Germinal center (tissue), 1 donor: ENCODE measurements around the gene ELAVL2.

Experiments
- DNase-seq: peaks from one replicate; pipeline ENCODE4 v3.0.0; 2012; ENCODE audit warnings: mixed read lengths, low spot score

The ELAVL2 gene

DNA sequence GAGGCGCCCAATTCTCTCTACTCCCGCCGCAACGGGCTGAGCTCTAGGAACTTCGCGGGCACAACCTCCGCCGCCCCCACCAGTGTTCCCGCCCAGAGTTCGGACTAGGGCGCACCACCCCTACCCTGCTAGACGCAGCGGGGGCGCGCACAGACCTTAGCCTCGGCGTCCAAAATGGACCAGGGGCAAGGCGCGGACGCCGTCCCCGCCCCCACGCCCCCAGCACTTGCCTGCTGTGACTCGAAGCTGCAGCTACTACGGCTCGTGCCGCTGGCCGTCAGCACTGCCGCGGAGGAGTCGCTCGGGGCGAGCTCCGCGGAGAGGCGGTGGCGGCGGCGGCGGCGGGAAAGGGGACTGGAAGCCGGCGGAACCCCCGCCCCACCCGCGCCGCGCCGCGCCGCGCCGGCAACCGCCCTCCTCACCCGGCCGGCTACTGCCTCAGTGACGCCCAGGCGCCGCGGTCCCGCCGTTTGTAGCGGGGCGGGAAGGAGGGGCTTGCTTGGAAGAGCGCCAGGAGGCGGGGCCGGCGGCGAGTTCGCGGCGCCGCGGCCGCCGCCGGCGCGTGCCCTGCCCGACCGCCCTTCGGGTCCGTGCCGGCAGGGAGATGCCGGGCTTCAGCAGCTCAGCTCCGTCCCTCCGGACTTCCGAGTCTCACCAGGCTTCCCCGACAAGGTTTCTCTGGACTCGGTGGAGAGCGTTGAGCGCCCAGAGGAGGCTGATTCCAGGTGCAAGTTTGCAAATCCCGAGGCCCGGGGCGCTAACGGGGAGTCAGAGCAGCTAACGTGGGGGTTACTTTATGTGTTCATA lies 4.5 kb downstream of the ELAVL2 start:
- no peak for DNase-seq

DNA sequence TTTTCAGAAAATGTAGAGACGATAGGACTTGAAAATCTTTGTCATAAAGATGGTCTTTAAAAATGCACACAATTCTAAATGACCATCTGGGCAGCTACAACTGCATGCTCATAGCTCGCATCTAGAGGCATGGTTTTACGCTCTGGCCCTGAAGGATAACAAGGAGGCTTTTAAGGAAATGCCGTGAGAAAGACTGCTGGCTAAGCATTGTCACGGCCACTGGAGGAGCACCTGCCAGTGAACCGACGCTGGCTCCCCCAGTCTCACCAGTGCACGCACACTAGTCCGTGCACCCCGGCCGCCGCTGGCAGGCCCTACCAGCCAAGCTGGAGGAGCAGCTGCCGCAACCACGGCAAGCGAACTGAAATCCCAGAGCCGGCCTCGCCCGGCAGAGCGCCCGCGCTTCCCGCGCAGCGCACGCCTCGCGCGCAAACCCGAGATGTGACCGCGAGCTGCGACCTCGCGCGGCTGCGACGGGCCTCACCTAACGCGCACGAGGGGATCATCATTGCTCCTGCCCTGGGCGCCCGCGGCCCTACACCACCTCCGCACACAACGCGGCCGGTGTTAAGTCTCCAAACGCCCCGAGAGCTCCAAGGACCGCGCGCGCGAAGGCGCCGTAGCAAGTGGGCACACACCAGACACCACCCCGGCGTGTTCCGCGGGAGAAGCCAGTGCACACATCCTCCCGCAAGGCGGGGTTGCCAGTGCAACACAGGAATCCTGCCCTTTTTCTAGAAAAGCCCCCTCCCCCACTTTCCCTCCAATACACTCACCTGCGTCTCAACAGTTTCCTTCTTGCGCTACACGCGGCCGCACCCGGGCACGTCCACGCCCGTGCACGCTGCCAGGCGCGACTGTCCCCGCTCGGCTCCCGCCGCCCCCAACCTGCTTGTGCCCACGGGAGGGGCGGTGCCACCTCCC lies 5.3 kb downstream of the ELAVL2 start:
- no peak for DNase-seq

DNA sequence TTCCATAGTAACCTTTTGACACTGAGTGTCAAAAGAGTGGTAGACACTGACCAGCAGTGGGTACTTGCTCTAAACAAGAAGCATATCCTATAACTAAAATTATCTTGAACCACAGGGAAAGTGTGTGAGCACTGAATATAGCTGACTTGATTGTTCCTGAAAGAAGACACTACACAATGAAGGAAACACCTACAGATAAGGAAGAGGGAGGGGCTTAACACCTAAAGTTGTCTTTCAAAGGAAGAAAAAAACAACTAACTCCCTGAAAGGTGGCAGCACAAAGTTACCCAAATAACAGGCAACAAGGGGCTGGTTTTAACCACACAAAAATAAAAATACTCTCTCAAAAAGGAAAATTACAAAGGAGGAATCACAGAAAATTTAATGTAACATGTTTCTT lies 6.6 kb downstream of the ELAVL2 start:
- no peak for DNase-seq

DNA sequence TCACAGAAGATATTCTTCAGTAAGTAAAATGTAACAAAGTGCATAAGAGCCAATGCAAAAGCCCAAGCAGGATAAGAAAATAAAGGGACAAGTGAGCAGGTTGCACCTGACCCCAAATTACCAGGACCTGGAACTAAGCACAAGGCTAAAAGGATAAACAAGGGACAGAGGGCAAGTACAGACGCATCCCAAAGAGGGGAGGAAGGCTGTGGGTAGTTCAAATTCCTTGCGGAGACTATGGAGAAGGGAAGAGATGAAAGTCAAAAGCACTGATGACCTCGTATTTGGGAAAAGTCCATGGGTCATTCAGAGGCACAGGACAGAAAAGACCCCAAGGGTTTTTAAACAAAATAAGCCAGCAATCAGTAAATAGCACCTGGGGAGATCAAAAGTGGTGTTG lies 11.8 kb downstream of the ELAVL2 start:
- DNase-seq: no peak

DNA sequence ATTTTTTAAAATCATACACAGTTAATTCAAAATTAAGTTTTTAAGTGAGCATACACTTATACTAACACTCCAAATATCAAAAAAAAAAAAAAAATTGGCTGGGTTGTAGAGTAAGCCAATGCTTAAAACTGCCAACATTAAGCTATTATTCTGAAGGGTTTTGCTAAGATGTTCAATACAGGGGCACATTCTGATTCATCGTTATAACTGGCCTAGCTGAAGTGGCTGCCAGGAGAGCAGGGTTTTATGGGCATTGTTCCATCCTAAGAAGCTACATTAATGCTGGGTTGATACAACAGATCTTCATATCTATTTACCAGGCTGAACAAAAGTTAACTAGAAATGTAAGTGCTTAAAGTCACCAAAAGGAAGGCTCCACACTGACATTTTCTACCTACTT lies 13.4 kb downstream of the ELAVL2 start:
- DNase-seq: no peak

DNA sequence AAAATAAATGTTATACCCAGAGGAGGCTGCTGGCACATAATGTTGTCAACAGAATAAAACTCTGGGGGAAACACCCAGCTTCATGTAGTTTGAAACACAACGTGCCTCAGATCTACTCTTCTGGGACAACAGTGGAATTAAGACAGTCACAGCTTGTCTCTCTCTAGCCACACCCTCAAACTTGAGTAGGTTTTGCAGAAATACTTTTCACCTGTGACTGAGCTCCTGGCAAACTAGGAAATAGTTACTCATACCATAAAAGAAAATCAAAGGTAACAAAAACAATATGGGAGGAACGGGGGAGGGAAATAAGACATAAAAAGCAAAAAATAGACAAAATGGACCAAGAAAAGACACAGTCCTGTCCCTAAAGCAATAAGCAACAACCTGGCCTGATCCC lies 14.4 kb downstream of the ELAVL2 start:
- DNase-seq: no peak

DNA sequence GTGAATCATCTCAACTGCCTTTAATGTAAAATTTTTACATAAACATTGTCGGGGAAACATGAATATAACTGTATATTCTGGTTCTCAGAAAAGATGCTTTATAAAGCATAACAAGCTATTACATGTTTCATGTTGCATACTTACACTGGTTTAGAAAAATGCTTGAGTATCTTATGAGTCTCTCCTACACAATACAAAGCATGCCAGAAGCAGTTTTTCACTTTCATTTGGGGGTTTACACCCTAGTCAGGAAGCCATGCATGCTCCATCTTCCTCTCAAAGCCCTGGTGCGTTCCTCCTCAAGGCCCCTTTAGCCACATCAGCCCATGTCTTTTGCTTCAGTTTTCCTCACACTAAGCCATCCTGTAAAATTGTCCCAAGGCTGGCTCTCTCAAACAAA lies 22.8 kb downstream of the ELAVL2 start:
- DNase-seq: no peak

DNA sequence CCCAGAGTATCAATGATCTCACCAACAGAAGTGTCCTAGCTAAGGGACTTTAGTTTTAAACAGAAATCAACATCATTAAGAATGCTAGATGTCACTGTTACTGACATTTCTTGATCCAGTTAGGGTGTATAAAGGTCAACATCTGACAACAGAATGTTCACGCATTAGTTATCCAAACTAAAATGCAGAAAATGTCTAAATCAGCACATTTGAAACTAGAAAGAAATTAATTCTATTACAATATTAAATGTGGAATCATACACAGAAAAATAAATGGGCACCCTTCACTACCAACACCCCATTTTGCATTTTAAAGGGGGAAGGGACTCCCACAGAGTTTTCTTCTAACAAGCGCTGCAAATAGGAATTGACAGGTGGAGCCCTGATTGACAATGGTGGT lies 24.5 kb downstream of the ELAVL2 start:
- no peak for DNase-seq

DNA sequence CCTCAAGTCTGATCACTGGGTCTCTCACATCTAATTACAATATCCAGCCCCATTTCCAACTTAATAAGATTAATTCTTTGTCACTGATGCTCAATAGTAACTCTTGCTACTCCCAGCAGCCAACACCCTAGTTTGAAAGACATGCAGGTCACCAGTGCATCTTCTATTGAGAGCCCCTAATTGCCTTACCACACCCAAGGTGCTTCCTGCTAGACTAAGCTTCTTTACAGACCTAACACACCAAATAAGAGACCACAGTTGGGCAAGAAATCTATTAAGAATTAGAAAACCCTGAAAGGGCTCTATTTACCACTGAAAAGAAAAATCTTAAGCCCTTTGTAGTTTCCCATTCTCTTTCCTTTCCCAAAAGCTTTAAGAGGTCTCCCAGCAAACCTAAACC lies 26.5 kb downstream of the ELAVL2 start:
- DNase-seq: no peak

DNA sequence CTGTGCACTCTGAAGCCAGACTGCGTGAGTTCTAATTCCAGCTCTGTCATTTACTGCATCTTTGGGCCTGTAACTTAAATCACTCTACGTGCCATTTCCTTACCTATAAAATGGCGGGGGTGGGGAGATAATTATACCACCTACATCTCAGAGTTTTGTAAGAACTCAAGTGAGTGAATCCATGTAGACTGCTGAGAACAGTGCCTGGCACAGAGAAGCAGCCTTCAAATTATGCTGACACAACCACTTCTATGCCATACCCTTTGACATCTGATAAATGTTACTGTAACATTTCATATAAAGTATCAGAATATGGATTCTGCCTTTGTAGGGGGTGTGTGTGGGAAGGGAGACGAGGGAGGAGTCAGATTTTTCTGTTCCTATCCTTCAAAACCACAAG lies 27.7 kb downstream of the ELAVL2 start:
- no peak for DNase-seq

DNA sequence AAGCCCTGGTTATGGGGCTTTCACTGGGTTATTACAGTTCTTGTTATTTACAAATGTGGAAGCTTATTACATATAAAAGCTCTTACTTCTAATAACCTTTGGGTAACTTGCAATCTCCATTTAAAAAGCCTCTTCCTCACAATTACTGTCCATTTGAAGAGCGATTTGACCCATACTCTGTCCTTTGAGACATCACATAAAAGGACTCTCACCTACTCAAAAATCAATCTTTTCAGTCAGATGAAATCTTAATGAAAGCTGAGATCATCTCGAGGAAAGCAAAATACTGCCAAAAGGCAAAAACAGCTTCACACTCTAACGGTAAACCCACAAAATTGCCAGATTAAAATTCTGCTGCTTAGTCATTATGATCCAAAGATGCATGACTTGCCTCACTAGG lies 29.8 kb downstream of the ELAVL2 start:
- no peak for DNase-seq

DNA sequence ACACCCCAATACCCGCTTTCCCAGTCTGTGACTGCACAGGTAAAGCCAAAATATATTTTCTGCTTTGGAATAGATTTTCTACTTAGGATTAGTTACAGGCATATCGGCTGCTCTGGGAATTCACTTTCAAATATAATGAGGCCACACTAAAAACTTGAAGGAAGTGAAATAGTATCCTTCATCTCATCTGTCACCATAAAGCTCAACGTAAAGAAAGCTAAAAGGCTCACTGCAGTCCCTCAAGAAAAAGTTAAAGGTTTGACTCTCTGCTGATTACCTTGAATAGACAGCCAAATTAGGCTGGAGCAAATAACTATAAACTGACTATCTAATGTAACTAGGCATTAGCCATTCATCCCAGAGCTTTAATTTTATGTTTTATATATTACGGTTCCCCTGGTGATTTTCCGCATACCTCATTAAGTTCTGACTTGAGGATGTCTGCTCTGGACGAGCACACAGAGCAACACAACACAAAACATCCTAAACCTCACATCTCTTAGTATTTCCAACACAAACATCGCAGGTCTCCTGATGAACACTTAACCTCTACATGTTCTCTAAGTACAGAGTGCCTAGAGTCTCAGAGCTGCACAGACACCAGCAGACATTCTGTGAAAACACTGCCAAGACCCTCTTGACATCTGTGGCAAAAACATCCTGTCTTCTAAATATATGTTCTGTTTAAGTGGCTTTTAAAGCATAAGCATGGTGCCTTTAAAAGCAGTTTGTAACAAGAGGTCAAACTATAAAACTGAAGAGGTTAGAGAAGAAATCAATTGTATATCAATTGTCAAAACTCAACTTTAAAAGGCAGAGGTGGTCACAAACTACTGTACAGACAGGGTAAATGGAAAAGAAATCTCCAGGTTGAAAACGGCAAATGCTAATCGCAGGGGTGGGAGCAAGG lies 35.4 kb downstream of the ELAVL2 start:
- DNase-seq: no peak

DNA sequence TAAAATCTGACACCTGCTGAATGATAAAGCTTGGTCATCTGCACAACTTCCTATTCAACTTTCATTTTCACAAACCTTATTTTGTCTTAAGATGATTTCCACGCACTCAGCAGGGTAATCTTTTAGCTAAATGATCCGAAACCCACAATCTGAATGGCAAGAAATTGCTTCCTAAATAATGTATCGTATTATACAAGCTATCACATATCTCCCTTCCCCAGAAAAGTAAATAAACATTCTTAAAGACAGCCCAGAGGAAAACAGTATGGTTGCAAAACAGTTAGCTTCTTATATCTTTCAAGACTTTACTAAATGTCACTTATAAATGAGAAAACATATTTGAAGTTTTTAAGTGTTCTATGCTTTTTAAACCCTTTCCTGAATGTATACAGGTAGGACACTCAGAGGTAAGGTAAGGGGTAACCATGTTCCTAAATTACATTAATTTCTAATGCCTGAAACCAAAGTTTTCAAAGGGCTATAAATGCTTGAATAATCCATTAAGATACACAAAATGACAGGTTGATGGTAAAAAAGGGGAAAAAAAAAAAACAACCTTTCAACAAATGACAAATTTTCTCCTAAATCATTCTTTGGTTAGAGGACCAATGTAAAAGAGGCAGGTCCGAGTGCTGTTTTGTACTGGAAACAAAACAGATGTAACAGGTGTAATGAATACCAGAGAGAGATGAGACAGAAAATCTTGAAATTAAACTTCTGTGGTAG lies 36.3 kb downstream of the ELAVL2 start:
- no peak for DNase-seq

DNA sequence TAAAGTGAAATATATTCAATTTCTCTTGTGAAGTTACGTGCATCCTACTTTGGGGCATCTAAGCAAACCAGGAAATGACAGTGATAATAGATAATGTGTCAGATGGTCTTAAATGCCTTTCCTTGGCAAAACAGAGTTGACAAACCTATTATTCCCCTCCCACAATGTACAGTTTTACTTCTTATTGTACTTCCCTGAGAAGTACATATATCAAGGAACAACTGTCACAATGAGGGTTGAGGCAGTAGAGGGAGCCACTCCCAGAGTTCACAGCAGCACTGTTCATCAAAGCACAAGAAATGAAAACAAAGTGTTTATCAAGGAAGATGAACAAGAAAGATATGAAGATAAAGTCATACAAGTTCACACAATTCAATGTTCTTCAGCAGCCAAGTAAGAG lies 41.1 kb downstream of the ELAVL2 start:
- DNase-seq: no peak

DNA sequence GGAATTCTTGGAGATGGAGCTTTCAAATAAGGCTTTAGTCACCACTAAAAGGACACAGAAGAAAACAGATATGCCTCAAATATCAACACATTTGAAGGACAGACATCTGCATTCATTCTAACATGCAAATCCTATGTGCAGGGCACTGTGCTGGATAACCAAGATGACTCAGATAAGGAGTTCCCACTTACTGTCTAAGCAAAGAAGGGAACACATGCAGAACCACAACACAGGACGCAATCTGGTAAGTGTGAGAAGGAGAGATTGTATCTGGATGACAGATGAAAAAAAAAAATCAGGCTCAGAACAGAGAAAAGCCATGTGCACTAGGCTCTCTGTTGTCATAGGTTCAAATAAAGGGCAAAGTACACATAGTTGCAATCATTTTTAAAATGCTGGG lies 42.5 kb downstream of the ELAVL2 start:
- no peak for DNase-seq

DNA sequence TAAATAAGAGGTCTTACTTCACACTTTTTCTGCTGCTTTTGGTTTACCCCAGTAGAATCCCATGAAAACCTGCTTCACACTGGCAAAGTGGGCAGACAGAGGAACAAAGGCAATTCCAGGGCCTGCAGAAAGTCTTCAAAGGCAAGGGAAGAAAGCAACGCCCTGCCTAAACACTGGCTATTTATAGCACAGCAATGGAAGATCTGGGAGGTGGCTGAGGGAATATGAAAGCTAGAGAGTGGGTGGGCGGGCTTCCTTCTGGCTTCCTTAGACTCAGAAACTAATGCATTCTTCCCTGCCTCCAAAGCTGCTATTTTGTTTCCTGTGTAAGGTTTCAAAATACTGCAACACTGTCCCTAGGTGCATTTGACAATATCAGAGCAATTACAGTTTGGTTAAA lies 46.8 kb downstream of the ELAVL2 start:
- DNase-seq: no peak

DNA sequence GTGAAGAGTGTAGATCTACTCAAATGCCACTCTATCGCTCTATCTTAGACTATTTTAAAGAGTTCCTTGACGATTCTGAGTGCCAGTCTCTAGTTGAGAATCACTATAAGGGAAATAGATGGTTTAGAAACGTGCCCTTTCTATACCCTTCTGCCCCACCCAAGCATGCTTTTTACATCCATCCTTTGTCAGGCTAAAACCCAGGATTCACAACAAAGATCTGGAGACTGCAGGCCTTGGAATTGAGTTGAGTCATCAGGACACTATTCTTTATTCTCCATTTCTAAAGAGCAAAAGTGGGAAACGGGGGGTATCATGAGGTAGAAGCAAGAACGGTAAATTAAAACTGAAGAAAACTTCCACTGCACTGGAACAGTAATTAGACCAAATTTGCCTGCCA lies 48.7 kb downstream of the ELAVL2 start:
- no peak for DNase-seq

DNA sequence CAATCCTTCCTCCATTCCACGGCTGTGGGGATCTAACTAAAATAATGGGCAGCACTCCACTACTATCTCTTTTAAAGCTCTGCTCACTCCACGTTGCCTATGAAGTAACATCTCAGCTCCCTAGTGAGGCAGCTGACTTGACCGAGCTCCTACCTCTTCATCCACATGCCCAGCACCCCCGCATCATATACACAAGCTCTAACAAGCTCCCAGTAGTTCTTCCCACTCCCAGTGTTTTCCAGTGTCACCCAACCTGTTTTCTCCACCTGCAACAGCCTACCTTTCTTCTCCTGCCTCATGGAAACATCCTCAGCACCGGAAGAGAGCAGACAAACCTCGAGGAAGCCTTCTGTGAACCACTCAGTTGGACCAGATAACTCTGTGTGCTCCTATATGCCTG lies 50.5 kb downstream of the ELAVL2 start:
- no peak for DNase-seq

DNA sequence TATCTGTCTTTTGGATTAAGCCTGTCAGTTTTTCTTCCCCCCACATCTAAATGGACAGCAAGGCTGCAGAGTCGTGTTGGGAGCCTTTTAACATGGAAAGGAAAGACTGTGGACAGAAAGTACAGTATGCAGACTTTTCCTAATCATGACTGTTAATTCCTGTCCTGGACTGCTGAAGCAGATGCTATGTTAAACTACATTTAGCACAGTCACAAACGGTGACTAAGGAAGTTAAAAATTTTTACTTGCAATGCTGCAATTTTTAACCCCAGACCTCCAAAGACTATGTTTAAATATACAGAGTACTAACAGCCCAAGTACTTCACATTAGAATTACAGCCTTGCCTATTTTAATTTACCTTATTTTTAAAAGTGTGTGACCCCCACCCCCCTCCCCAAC lies 51.8 kb downstream of the ELAVL2 start:
- DNase-seq: no peak

DNA sequence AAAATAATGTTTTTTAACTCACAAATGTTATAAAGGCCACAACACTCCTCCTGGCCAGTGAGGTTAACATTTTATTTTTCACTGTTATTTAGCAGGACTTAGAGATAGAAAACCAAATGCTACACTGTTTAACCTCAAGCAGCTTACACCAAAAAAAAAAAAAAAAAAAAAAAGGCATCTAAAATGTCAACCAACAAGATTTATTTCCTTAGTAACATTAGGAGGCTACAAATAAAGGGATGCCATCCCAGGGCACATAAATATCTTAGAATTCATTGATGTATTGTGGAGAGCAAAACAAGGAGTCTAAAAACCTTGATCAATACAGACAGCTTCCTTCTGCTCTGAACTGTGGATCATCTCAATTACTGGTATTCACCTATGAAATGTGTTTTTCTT lies 53.7 kb downstream of the ELAVL2 start:
- DNase-seq: no peak

DNA sequence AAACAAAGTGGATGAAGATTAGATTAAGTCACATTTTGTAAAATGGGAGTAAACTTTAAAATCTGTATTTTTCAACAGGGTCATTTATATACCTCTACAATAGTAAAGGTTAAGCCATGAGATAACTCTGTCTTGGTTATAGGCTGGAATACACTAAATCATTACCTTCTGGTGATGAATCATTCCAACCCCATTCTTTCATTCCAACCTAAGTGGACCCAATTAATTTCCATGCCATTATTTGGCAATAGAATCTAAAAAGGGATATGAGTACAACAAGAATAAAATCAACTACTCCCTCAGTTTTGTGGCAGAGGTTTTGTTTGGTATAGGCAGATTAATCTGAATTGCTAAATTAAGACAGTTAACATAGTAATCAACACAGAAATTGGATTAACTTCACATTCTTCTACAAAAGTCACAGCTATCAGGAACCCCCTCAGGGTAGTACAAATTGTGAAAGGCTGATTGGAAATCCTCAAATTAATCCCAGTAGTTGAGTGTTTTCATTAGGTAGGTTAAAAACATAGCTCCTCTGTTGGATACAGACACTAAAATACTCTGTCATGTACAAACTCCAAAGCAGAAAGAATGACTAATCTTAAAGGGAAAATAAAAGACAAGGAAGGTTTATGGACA lies 54.2 kb downstream of the ELAVL2 start:
- no peak for DNase-seq
